HG02759 (cell line): ENCODE measurements around the gene EPN2.

Experiments
- ATAC-seq: cut with Tn5 transposase; IDR thresholded peaks from one replicate; pipeline ENCODE4 v1.9.1; 2021; ENCODE audit warnings: mild to moderate bottlenecking, moderate library complexity; ENCODE audit not compliant: unreplicated experiment

EPN2 gene

DNA sequence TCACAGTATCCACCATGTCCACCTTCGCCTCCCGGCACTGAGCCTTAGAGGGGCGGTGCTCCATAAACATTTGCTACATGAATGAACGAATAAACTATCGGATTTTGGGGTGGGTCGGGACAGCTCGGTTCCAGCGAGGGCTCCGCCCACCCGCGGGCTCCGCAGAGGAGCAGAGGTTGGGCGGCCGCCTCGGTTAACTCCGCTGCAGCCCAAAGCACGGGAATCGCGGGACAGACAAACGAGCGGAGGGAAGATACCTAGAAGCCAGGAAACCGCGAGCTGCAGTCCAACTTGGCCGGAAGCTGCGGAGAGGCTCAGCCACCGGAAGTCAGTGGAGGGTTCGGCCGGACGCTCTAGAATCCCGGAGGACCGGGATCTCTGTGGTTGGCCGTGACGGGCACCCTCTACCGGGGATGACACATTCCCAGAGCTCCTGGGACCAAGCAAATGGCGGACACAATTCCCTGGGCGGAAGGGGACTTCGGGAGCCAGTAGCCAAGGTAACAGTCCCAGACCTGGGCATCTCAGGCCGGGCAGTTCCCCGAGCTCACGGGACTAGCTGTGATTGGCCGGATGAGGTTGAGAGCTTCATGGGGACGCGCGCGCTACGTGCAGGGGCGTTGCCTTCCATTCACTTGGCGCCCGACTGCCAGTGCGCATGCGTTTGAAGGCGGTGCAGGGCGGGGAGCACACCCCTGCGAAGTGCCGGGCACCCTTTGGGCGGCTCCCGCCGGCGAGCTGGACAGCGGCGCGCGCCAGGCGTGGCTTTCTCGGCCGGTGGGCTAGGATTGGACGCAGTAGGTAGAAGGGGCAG, 140.6 kb downstream of the EPN2 start:
- ATAC-seq: peak; percentile 92

- peak; percentile 16 for ATAC-seq
Measured at GRCh38 chr17:19378416-19379360, 141.5 kb downstream of the EPN2 start, which contains the start of gene MAPK7. MAPK7 (plus strand) TSS chr17:19378498; CDS start chr17:19378901, 403 bp downstream.

GRCh38 chr17:19379361-19380065, 142.3 kb downstream of the EPN2 start:
- ATAC-seq: no peak

GRCh38 chr17:19380481-19381301, 143.5 kb downstream of the EPN2 start:
- ATAC-seq: no peak

DNA sequence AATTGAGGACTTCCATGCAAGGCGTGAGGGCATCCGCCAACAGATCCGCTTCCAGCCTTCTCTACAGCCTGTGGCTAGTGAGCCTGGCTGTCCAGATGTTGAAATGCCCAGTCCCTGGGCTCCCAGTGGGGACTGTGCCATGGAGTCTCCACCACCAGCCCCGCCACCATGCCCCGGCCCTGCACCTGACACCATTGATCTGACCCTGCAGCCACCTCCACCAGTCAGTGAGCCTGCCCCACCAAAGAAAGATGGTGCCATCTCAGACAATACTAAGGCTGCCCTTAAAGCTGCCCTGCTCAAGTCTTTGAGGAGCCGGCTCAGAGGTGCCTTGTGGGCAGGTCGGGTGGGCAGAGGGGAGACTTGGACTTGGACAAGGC, 144.2 kb downstream of the EPN2 start:
- no peak for ATAC-seq

GRCh38 chr17:19381741-19382444, 144.7 kb downstream of the EPN2 start:
- ATAC-seq: no peak

DNA sequence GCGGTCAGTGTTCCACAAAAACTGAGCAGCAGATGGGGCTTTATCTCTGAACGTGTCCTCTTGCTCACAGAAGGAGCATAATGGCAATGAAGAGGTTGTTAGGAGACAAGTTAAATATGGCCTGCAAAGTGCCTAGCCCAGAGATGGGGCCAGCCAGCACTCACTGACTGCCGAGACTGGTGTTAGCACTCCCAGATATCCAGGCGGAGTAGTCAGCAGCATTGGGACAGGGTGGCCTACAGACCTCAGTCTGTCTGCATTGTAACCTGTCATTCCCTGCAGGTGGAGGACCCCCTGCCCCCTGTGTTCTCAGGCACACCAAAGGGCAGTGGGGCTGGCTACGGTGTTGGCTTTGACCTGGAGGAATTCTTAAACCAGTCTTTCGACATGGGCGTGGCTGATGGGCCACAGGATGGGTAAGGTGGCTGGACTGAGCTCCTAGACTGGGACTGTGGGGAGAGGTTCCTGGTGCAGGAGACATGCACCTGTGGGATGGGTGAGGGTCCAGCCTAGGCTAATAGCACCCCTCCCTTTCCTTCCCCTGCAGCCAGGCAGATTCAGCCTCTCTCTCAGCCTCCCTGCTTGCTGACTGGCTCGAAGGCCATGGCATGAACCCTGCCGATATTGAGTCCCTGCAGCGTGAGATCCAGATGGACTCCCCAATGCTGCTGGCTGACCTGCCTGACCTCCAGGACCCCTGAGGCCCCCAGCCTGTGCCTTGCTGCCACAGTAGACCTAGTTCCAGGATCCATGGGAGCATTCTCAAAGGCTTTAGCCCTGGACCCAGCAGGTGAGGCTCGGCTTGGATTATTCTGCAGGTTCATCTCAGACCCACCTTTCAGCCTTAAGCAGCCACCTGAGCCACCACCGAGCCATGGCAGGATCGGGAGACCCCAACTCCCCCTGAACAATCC, 145.6 kb downstream of the EPN2 start:
- ATAC-seq: no peak

GRCh38 chr17:19383681-19384470, 146.7 kb downstream of the EPN2 start:
- ATAC-seq: no peak

DNA sequence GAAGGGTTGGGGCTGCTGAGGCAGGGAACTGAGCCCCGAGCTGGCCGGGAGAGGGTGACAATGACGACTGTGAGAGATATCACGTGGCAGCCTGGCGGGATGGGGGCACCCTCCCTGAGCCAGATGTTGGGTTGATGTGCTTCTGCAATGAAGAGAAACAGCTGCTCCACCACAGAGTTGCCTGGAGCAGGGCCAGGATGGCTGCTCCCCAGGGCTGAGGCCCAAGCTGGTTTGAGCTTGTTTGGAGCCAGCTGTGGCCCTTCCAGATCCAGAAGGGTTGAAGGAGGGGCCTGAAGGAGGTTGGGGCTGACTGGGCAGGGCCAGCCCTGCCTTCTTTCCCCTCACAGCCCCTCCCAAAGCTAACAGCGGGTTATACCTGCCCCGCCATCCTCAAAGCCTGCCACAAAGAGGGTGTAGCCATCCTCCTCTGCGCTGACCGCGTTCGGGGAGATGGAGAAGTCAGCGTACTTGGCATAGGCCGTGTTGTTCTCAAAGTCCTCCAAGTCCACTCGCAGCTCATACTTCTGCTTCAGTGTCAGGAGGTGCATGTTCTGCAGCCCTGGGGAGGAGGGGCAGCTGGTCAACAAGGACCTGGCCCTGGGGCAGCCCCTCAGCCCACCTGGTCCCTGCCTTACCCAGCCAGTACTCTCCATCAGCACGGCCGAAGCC, 147.7 kb downstream of the EPN2 start:
- no peak for ATAC-seq

GRCh38 chr17:19385521-19385983, 148.4 kb downstream of the EPN2 start:
- no peak for ATAC-seq
